Ammon's horn (tissue), 1 donor: ENCODE results near the gene SOD3.

Experiments
- DNase-seq: peaks from one replicate; pipeline ENCODE4 v3.0.0-alpha.2; 2016; ENCODE audit warnings: low spot score

Gene SOD3

DNA sequence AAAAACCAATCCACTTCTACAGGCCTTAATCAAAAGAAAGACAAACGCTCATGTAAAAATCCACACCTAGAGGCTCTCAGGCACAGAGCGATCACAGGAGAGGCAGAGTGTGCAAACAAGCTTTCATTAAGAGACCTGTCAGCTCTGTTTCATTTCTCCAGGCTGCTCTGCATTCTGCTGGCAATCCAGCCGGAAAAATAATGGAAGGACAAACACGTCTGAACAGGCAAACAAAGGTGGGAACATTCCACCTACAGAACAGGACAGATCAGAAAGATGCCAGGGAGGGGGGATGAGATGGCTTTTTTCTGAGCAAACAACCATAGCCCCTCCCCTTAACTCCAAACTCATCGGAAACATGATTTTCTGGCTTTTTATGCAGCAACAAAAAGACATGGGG lies 9.7 kb downstream of the SOD3 start:
- DNase-seq, result no peak

DNA sequence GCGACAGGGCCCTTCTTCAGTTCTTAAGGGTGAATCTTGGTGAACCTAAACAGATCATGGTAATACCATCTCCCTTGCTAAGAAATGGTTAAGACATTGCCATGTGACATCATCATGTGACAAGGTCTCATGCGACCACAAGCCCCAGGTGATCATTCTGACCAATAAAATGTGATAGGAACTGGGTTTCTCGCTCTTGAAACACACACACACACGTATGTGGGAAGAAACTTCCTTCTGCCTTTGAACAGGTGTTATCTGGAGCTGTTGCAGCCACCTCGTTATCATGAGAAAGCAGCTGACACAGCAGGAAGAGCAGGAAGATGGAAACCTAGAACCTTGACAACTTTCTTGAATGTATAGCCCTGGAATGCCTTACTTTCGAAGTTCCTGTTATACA lies 10.2 kb downstream of the SOD3 start:
- no peak for DNase-seq

GRCh38 chr4:24806206-24806990 lies 11.0 kb downstream of the SOD3 start:
- no peak for DNase-seq

DNA sequence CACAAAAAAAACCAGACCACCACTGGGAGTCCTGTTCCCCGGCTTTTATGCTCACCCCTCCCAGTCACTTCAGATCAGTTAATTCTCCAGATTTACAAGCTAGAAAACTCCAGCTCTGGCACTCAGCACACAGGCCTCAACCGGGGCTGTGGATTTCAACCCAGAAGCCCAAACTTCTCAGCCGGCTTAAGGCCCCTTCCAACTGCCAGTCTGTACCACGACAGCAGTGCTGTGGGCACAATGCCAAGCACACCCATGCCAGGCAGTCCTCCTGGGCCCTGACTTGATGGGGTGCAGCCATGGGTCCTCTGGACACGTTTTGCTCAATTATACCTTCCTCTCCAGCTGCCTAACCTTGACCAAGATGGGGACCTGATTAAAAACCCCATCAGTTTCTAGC lies 12.2 kb downstream of the SOD3 start:
- no peak for DNase-seq

GRCh38 chr4:24808261-24808660 lies 12.9 kb downstream of the SOD3 start:
- no peak for DNase-seq

DNA sequence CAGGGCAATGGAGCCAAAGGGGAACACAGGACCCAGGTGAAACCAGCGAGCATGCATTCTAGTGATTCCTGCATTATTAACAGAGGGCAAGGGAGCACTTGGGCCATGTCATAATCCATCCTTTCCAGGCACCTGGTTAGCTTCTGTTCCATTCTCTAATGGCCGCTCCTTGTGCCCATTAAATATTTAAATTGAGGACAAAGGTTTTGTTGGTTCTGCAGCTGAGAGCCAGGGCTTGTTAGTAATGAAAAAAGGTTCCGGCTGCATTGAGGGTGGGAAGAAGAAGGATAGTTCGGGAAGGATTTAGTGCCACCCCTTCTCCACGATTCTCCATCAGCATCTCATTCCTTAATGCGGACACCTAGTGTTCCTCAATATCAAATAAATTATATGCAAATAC lies 13.6 kb downstream of the SOD3 start:
- DNase-seq, result no peak

GRCh38 chr4:24809376-24809775 lies 14.0 kb downstream of the SOD3 start:
- no peak for DNase-seq

DNA sequence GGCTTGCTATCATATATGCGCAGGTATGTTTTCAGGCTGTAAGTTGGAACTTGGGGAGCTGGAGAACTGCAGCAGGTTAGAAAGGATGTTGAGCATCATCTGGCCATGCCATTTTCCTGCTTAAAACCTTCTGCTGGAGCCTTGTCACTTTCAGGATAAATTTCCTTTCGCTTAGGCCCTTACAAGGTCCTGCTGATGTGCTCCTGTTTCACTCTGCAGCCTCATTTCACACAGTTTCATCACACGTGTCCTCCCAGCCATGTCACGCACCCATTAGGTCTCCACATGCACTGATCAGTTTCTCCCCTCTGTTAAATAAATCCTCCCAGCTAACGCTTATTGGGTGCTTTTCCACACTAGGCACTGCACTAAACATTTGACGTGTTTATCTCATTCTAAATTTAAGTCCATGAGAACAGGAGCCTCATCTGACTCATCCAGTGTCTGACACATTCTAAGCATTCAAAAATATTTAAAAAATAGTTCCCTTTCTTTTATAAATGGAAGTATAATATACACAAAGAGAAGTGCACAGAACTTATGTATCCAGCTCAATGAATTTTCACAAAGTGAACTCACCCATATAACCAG lies 14.5 kb downstream of the SOD3 start:
- peak; percentile 31 for DNase-seq

- no peak for DNase-seq
Observed at GRCh38 chr4:24810871-24811631, 15.7 kb downstream of the SOD3 start.

DNA sequence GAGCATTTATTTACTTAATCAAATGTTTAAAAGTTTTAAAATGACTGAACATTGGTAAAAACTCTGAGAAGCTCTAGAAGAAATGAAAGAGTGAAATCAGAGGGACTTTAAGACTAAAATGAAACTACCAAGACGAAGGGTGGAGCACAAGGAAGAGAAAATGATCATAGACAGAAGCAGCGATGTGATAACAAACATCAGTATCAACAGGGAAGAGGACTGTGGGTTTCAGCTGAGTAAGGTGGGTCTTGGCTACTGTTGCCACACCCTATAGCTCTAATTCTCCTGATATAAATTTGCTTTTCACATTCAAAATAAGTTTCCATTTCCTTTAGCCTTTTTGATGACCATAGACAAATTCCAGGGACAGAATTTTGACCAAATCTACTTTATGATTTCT lies 18.4 kb downstream of the SOD3 start:
- no peak for DNase-seq

GRCh38 chr4:24816797-24817196 lies 21.4 kb downstream of the SOD3 start:
- peak; percentile 78 for DNase-seq

- DNase-seq, result no peak
Observed at GRCh38 chr4:24820541-24820940, 25.2 kb downstream of the SOD3 start.

DNA sequence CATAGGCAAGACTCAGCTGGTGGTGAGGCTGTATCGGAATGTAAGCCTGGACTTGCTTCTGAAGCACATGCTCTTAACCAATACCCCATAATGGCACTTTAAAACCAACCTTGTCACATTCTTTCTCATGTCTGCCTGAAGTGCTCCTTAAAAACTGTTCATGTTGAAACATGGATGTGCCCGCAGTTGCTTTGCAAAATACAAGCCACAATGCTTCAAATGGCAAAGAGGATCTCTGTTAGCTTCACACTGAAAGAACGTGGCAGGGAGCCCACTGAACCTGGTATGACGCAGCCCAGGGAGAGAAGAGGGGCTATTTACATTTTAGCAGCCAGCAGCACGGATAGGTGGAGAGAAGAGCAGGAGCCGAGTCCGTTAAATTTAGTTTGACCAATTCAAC lies 29.3 kb downstream of the SOD3 start:
- DNase-seq, result no peak

DNA sequence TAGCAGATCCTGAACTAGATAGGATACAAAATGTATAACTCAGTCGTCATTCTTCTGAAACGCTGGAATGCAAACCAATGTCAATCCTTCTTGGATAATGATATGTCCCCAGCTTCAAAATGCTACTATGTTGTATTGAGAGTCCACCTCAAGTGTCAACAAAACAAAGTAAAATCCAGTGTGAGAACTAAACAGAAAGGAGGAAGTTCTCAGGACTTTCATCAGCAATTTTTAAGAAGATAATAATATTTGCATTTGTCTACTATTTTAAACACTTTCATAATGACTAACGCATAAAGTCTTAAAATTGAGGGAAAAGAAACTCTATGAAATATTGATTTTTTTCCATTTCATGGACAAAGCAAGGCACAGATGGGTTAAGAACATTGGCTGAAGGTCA lies 36.3 kb downstream of the SOD3 start:
- DNase-seq, result no peak

- DNase-seq, result no peak
Observed at GRCh38 chr4:24835696-24836095, 40.3 kb downstream of the SOD3 start.

- DNase-seq, result no peak
Observed at GRCh38 chr4:24836661-24837242, 41.4 kb downstream of the SOD3 start.

- DNase-seq, result no peak
Observed at GRCh38 chr4:24837336-24837735, 42.0 kb downstream of the SOD3 start.

DNA sequence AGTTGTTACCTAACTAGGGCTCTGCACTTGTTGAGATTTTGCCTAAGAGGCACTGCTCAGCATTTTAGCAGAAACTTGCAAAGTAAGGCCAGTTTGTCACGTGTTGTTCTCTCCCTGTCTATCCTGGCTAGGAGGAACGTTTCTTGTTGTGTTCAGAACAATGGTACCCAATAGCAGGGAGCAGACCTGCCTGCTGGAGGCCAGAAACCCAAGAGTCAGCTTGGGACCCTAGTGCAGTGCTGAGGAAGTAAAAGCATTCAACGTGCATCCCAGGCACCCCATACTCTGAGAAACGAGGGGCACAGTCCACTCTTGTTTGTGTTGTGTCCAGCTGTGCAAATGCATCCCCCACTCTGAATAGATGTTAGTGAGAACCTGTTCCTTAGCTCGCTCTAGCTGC lies 42.4 kb downstream of the SOD3 start:
- no peak for DNase-seq

DNA sequence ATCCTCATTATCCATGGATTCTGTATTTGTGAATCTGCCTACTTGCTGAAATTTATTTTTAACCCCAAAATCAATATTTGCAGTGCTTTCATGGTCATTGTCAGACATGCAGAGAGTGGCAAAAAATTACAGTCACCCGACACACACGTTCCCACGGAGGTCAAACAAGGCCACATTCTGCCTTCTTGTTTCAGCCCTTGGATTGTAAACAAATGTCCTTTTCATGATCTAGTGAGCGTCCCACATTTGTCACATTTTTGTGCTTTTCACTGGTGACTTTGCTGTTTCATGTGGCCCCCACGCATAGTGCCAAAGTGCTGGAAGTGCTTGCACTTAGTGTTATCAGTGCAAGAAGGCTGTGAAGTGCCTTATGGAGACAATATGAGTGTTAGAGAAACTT lies 45.0 kb downstream of the SOD3 start:
- peak; percentile 24 for DNase-seq

GRCh38 chr4:24840826-24841543 lies 45.6 kb downstream of the SOD3 start:
- no peak for DNase-seq

GRCh38 chr4:24842356-24842755 lies 47.0 kb downstream of the SOD3 start:
- peak; percentile 26 for DNase-seq

DNA sequence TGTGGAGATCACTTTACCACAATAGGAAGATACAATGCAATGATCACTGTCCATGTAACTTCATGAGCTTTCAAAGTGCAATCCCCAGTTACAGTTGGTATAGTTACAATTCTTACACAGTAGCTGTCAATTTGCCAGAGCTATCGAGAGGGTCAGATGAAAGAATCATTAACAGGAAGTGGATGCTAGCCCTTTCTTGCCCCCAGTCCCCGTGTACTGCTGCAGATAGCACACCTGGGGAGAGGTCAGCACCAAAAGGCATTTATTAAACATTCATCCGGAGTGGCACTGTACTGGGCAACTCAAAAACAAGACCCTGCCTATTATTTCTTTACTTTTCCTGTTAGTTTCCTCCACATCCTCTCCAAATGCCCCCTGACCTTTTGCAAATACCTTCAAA lies 47.7 kb downstream of the SOD3 start:
- no peak for DNase-seq
